Stimulated activated CD8-positive, alpha-beta memory T cell treated with anti-CD3 and anti-CD28 coated beads, Interleukin-4, amount 100 ng/mL, for 48 hours (primary cell): ENCODE data around the gene GPR157.
A peak's percentile ranks its signal among the peaks of the same experiment; 100 is the strongest.
"Not testable (repeated sequence)": the region's sequence is repeated elsewhere in the genome, so short reads cannot be mapped to it uniquely, and the experiment has no call there.

Experiments
- DNase-seq: peaks from one replicate; pipeline ENCODE4 v3.0.0-alpha.2; 2020

GPR157 gene

GRCh38 chr1:9115351-9116205 lies 13.3 kb downstream of the GPR157 start:
- DNase-seq, result no peak

- no peak for DNase-seq
Observed at GRCh38 chr1:9112961-9113880, 15.7 kb downstream of the GPR157 start.

- peak; percentile 47 for DNase-seq
Observed at GRCh38 chr1:9111957-9112356, 16.9 kb downstream of the GPR157 start.

- no peak for DNase-seq
Observed at GRCh38 chr1:9111357-9111691, 17.6 kb downstream of the GPR157 start.

GRCh38 chr1:9110669-9111356 lies 18.1 kb downstream of the GPR157 start:
- peak; percentile 95 for DNase-seq

- no peak for DNase-seq
Observed at GRCh38 chr1:9108056-9108665, 20.7 kb downstream of the GPR157 start.

- no peak for DNase-seq
Observed at GRCh38 chr1:9107136-9107535, 21.8 kb downstream of the GPR157 start.

- no peak for DNase-seq
Observed at GRCh38 chr1:9106286-9106685, 22.6 kb downstream of the GPR157 start.

GRCh38 chr1:9105336-9105867 lies 23.5 kb downstream of the GPR157 start:
- DNase-seq, result no peak

- no peak for DNase-seq
Observed at GRCh38 chr1:9101510-9102146, 27.3 kb downstream of the GPR157 start.

GRCh38 chr1:9100471-9101043 lies 28.3 kb downstream of the GPR157 start:
- DNase-seq, result no peak

- no peak for DNase-seq
Observed at GRCh38 chr1:9099555-9099954, 29.3 kb downstream of the GPR157 start.

- no peak for DNase-seq
Observed at GRCh38 chr1:9097947-9098705, 30.8 kb downstream of the GPR157 start.

GRCh38 chr1:9095818-9096217 lies 33.1 kb downstream of the GPR157 start:
- no peak for DNase-seq

GRCh38 chr1:9093996-9094595 lies 34.8 kb downstream of the GPR157 start:
- DNase-seq, result not testable (repeated sequence)

GRCh38 chr1:9093581-9093980 lies 35.3 kb downstream of the GPR157 start:
- no peak for DNase-seq

- no peak for DNase-seq
Observed at GRCh38 chr1:9093091-9093490, 35.8 kb downstream of the GPR157 start.

GRCh38 chr1:9088807-9089206 lies 40.1 kb downstream of the GPR157 start:
- DNase-seq, result no peak

GRCh38 chr1:9087411-9088125 lies 41.3 kb downstream of the GPR157 start:
- no peak for DNase-seq

- no peak for DNase-seq
Observed at GRCh38 chr1:9086796-9087195, 42.1 kb downstream of the GPR157 start.
